OCI-LY7 (cell line): Measurements from ENCODE around the gene NME5. TPM values are rescaled to one million over a fixed set of nuclear protein-coding genes. Genes with fewer than 3 reads are reported as not detected.

Source experiments
- BruUV-seq: library from RNA; stranded (reverse); fragments of 400-500 nt; replicated peaks from 2 replicates; lab custom pipeline; 2021; lab: Mats Ljungman, UMichigan
- CTCF ChIA-PET: fragments of 300-600 bp; sonication (Branson Sonifier 250); formaldehyde crosslinking; loops from one replicate; lab custom pipeline; 2022; ENCODE audit warnings: antibody characterized with exemption; ENCODE audit not compliant: unreplicated experiment; lab: Charles Lee
- POLR2A ChIA-PET: fragments of 300-600 bp; sonication (Branson Sonifier 250); formaldehyde crosslinking; loops from one replicate; lab custom pipeline; 2022; ENCODE audit warnings: antibody characterized with exemption; lab: Charles Lee
- DNase-seq: peaks from one replicate; pipeline ENCODE4 v3.0.0-alpha.2; 2015; ENCODE audit warnings: low spot score
- H2AFZ ChIP-seq: fragments of 200-600 bp; sonication (generic), shearing (Covaris generic); 2 replicates; pipeline ENCODE4 v1.6.1; 2014; ENCODE audit warnings: mild to moderate bottlenecking, antibody characterized with exemption, low read length, moderate library complexity
- H3K27ac ChIP-seq: fragments of 200-600 bp; sonication (generic); 2 replicates; pipeline ENCODE4 v1.5.1; 2014; ENCODE audit warnings: mixed run types, low read depth, mild to moderate bottlenecking, moderate library complexity, low read length, inconsistent platforms; ENCODE audit not compliant: poor library complexity, severe bottlenecking
- H3K36me3 ChIP-seq: fragments of 200-600 bp; sonication (generic); 2 replicates; pipeline ENCODE4 v1.6.1; 2014; ENCODE audit warnings: mild to moderate bottlenecking, antibody characterized with exemption, low read length, moderate library complexity, mixed read lengths; ENCODE audit not compliant: insufficient read depth
- H3K4me1 ChIP-seq: fragments of 200-600 bp; sonication (generic); 2 replicates; pipeline ENCODE4 v1.5.1; 2014; ENCODE audit warnings: mild to moderate bottlenecking, low read length; ENCODE audit not compliant: insufficient read depth, poor library complexity, severe bottlenecking
- H3K4me2 ChIP-seq: fragments of 200-600 bp; sonication (generic); 2 replicates; pipeline ENCODE4 v1.6.1; 2014; ENCODE audit warnings: mild to moderate bottlenecking, low read length
- H3K4me3 ChIP-seq: fragments of 200-600 bp; sonication (generic); 2 replicates; pipeline ENCODE4 v1.5.1; 2014; ENCODE audit warnings: mild to moderate bottlenecking, low read depth, low read length; ENCODE audit not compliant: poor library complexity, severe bottlenecking
- H3K79me2 ChIP-seq: fragments of 200-600 bp; sonication (generic); 2 replicates; pipeline ENCODE4 v1.6.1; 2016; ENCODE audit warnings: low read depth, mild to moderate bottlenecking, low read length, moderate library complexity, mixed read lengths; ENCODE audit not compliant: insufficient read depth
- H3K9me2 ChIP-seq: fragments of 200-600 bp; sonication (generic); 2 replicates; pipeline ENCODE4 v1.6.1; 2016; ENCODE audit warnings: mild to moderate bottlenecking, low read length, mixed read lengths; ENCODE audit not compliant: insufficient read depth
- H3K9me3 ChIP-seq: fragments of 200-600 bp; sonication (generic); 2 replicates; pipeline ENCODE4 v1.6.1; 2014; ENCODE audit warnings: mild to moderate bottlenecking, mixed run types, low read length, mixed read lengths
- H4K20me1 ChIP-seq: fragments of 200-600 bp; sonication (generic); 2 replicates; pipeline ENCODE4 v1.6.1; 2014; ENCODE audit warnings: mild to moderate bottlenecking, antibody characterized with exemption, low read length, moderate library complexity, mixed read lengths; ENCODE audit not compliant: insufficient read depth
- EZH2phosphoT487 ChIP-seq: fragments of 200-600 bp; sonication (generic); IDR thresholded peaks from 2 replicates; pipeline ENCODE4 v1.6.1; 2018; ENCODE audit warnings: low read depth, borderline replicate concordance, mild to moderate bottlenecking, mixed run types, antibody characterized with exemption, low read length, moderate library complexity, mixed read lengths
- intact Hi-C: fragments of 100-400 bp; cut with micrococcal nuclease; formaldehyde crosslinking; loops from one replicate; pipeline ENCODE4 v1.10.0; 2022; ENCODE audit not compliant: unreplicated experiment
- small RNA-seq: library from RNA; depleted of rRNA; stranded (forward); fragments of <200 nt; gene quantifications from one replicate; pipeline ENCODE3, GENCODE V24; 2014
- total RNA-seq, 2 experiments: library from RNA; depleted of rRNA in 1 of 2; stranded (reverse); fragments of >200 nt in 1 of 2; shearing (Covaris generic) in 1 of 2; gene quantifications; 2 replicates each; pipeline ENCODE4 v1.2.3, GENCODE V29; 2014 to 2022
- TF ChIP-seq, protein P1 (sequence below): fragments of 200-600 bp; sonication (generic); conservative IDR thresholded peaks from 2 replicates; pipeline ENCODE4 v1.5.1; 2014; ENCODE audit warnings: mild to moderate bottlenecking, antibody characterized with exemption, low read length, moderate library complexity, mixed read lengths

Gene NME5
- total RNA-seq, 2 experiments from 2014 or later = not detected

GRCh38 chr5:138068742-138069600, 70.3 kb downstream of the NME5 start:
- no peak overlapping the region for H2AFZ ChIP-seq
- CTCF ChIA-PET = interaction anchor here (0.6 kb wide), 1 partner anchor 475 kb away, joined by 3 read pairs; no protein-coding TSS in a partner anchor
- H3K9me2 ChIP-seq = no peaks in the 10 kb centered on the region
- intact Hi-C loops = loop anchor here (1.0 to 5.0 kb wide), 3 partner anchors 33 to 442 kb away; no protein-coding TSS in a partner anchor
- no peaks in the 10 kb centered on the region for H3K79me2 ChIP-seq
- DNase-seq = peak; percentile 66
- H3K27ac ChIP-seq = no peak overlapping the region
- no peak overlapping the region for H3K4me2 ChIP-seq
- no peaks in the 10 kb centered on the region for H3K4me1 ChIP-seq
- H3K36me3 ChIP-seq = no peaks in the 10 kb centered on the region
- TF ChIP-seq, protein P1, sequence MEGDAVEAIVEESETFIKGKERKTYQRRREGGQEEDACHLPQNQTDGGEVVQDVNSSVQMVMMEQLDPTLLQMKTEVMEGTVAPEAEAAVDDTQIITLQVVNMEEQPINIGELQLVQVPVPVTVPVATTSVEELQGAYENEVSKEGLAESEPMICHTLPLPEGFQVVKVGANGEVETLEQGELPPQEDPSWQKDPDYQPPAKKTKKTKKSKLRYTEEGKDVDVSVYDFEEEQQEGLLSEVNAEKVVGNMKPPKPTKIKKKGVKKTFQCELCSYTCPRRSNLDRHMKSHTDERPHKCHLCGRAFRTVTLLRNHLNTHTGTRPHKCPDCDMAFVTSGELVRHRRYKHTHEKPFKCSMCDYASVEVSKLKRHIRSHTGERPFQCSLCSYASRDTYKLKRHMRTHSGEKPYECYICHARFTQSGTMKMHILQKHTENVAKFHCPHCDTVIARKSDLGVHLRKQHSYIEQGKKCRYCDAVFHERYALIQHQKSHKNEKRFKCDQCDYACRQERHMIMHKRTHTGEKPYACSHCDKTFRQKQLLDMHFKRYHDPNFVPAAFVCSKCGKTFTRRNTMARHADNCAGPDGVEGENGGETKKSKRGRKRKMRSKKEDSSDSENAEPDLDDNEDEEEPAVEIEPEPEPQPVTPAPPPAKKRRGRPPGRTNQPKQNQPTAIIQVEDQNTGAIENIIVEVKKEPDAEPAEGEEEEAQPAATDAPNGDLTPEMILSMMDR = peak; percentile 91
- TF ChIP-seq EZH2phosphoT487 = no peak
- BruUV-seq = no TSS peak
- no peaks in the 10 kb centered on the region for H4K20me1 ChIP-seq
- POLR2A ChIA-PET = interaction anchor here (0.8 kb wide), 1 partner anchor 27 kb away, joined by 3 read pairs; no protein-coding TSS in a partner anchor
- H3K4me3 ChIP-seq = no peak overlapping the region
- no peaks in the 10 kb centered on the region for H3K9me3 ChIP-seq

DNA sequence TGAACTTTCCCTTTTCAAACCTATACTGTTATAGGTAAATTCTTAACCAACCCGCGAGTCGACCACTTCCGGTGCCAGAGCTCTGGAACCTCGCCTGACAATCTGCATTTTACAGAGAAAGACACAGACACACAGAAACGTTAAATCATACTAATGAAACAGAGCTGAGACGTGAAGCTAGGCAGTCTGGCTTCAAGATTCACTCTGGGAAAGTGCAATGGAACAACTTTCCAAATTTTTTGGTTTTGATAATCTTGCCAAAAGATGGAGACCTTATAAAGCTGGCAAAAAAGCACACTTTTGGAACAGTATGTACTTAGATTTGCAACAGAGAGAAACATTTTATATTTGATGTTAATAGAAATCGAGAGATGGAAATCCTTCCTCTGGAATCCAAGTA, 71.3 kb downstream of the NME5 start:
- Histone ChIP-seq H3K79me2 (no peaks in the 10 kb centered on the region), H2AFZ (no peak overlapping the region), H4K20me1 (no peaks in the 10 kb centered on the region), H3K9me2 (no peaks in the 10 kb centered on the region), H3K27ac (no peak overlapping the region), H3K4me1 (no peaks in the 10 kb centered on the region), H3K4me2 (no peak overlapping the region), H3K36me3 (no peaks in the 10 kb centered on the region), H3K9me3 (no peaks in the 10 kb centered on the region), H3K4me3 (no peak overlapping the region)
- BruUV-seq = no TSS peak
- no peak for TF ChIP-seq EZH2phosphoT487
- TF ChIP-seq, protein P1 = no peak
- intact Hi-C loops = loop anchor here (1.0 to 5.0 kb wide), 3 partner anchors 32 to 441 kb away; no protein-coding TSS in a partner anchor
- POLR2A ChIA-PET = no interaction called here
- CTCF ChIA-PET = interaction anchor here (0.6 kb wide), 1 partner anchor 30 kb away, joined by 3 read pairs; no protein-coding TSS in a partner anchor
- DNase-seq = no peak

Small RNA genes within 50 kb of the gene (small RNA-seq; reads per million reads assigned to genes)
- not detected for gene RNU6-1148P
- not detected for gene RNU6-460P
- gene RNU6-888P = 0.16 reads per million

Other genes with a start within 250 kb of the NME5 start
- gene PKD2L2, start 250.0 kb downstream of the NME5 start, total RNA-seq (2014; rRNA removed; shearing (Covaris generic)) = not detected in 2 replicates
- gene PKD2L2, start 250.0 kb downstream of the NME5 start, total RNA-seq (2022) = not detected in 2 replicates
- gene FAM13B, start 106.3 kb downstream of the NME5 start, total RNA-seq (2014; rRNA removed; shearing (Covaris generic)) = 9.8 and 21.5 TPM in 2 replicates
- 29.8 and 35.7 TPM in 2 replicates for gene FAM13B, start 106.3 kb downstream of the NME5 start, total RNA-seq (2022)
- gene WNT8A, start 55.4 kb downstream of the NME5 start, total RNA-seq (2014; rRNA removed; shearing (Covaris generic)) = not detected in 2 replicates
- not detected in 2 replicates for gene WNT8A, start 55.4 kb downstream of the NME5 start, total RNA-seq (2022)
- 57.7 and 71.7 TPM in 2 replicates for gene BRD8, start 39.2 kb upstream of the NME5 start, total RNA-seq (2014; rRNA removed; shearing (Covaris generic))
- 92.7 and 108 TPM in 2 replicates for gene BRD8, start 39.2 kb upstream of the NME5 start, total RNA-seq (2022)
- 63.1 and 74.5 TPM in 2 replicates for gene KIF20A, start 39.7 kb upstream of the NME5 start, total RNA-seq (2014; rRNA removed; shearing (Covaris generic))
- 65.1 and 76.7 TPM in 2 replicates for gene KIF20A, start 39.7 kb upstream of the NME5 start, total RNA-seq (2022)
- gene CDC23, start 73.9 kb upstream of the NME5 start, total RNA-seq (2014; rRNA removed; shearing (Covaris generic)) = 31.8 and 46.7 TPM in 2 replicates
- 36.7 and 45.0 TPM in 2 replicates for gene CDC23, start 73.9 kb upstream of the NME5 start, total RNA-seq (2022)
- 0.08 TPM in 1 of 2 replicates, not detected in the other for gene GFRA3, start 135.2 kb upstream of the NME5 start, total RNA-seq (2014; rRNA removed; shearing (Covaris generic))
- gene GFRA3, start 135.2 kb upstream of the NME5 start, total RNA-seq (2022) = not detected in 2 replicates
- gene CDC25C, start 192.4 kb upstream of the NME5 start, total RNA-seq (2014; rRNA removed; shearing (Covaris generic)) = 19.2 and 21.8 TPM in 2 replicates
- gene CDC25C, start 192.4 kb upstream of the NME5 start, total RNA-seq (2022) = 21.1 and 26.9 TPM in 2 replicates
- 38.4 and 42.3 TPM in 2 replicates for gene FAM53C, start 198.8 kb upstream of the NME5 start, total RNA-seq (2014; rRNA removed; shearing (Covaris generic))
- 46.5 and 47.8 TPM in 2 replicates for gene FAM53C, start 198.8 kb upstream of the NME5 start, total RNA-seq (2022)
- 51.1 and 57.1 TPM in 2 replicates for gene KDM3B, start 213.3 kb upstream of the NME5 start, total RNA-seq (2014; rRNA removed; shearing (Covaris generic))
- gene KDM3B, start 213.3 kb upstream of the NME5 start, total RNA-seq (2022) = 63.6 and 64.8 TPM in 2 replicates